Retina (tissue), 1 donor: ENCODE measurements around the gene PIEZO2.
A peak's percentile ranks its signal among the peaks of the same experiment; 100 is the strongest.
"Not testable (repeated sequence)": the region's sequence is repeated elsewhere in the genome, so short reads cannot be mapped to it uniquely, and the experiment has no call there.

Experiments
- DNase-seq: peaks from one replicate; pipeline ENCODE4 v3.0.0-alpha.2; 2016

Gene PIEZO2

DNA sequence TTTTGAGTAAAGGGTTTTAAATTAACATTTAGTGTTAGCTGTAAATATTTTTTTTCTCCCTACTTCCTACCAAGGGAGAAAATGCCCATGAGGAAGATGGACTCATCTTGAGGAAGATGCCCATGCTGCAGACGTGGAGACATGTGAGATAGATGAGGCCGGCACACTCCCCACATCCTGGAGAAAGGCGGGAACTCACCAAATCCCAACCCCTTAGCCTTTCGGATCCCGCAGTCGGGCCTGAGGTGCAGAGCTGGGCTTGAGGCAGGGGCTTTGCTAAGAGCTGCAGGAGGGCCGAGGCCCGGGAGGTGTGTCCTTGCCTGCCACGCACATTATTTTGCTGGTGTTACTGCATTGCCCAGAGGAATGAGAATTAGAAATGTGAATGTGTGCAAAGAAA is 485.6 kb downstream of the PIEZO2 start:
- DNase-seq = no peak

DNA sequence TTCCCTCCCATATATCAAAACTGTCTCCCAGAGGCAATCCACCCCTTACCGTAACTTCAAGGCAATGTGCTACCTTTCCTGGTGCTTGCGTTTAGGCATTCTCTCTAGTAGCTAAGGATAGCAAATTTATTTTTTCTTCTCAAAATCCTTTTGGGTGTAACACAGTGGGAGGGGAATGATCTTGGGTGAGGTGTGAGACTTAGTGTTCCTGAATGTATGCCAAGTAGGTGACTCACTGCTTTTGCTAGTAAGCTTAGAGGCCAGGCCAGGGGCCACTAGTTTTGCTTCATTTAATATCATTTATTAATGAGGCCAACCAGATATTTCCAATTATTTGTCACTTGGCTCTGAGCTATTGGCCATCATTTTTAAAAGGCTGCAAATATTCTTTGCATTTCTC is 488.1 kb downstream of the PIEZO2 start:
- DNase-seq = no peak

DNA sequence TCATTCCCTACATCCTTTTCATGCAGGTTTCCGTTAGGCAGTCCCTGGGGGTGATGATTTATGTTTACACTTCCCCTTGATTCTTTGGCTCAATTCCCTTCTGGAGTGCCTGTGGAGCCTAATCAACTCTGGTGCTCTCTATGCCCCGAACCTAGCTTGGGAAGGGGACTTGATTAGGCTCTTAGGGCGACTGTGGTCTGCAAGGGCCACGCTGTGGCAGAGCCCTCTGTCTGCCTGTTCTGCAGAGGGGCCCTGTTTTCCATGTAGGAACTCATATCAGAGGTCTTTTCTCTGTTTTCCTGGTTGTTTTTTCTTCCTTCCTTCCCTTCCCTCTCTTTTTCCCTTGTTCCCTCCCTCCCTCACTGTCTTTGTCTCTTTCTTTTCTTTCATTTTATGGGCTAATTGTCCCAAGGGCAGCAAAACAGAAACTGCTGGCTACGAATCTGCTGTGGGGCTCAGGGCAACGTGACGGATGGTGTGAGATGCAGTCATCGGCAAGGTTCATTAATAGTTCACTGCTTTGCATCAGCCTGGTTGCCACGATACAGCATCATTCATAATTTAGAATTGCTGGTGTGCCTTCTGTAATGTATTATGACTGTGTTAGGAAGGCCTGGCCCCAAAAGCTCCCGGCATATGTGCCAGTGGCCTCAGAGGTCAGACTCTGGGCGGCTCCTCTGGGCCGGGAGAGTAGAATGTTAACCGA is 489.0 kb downstream of the PIEZO2 start:
- DNase-seq = peak; percentile 64

DNA sequence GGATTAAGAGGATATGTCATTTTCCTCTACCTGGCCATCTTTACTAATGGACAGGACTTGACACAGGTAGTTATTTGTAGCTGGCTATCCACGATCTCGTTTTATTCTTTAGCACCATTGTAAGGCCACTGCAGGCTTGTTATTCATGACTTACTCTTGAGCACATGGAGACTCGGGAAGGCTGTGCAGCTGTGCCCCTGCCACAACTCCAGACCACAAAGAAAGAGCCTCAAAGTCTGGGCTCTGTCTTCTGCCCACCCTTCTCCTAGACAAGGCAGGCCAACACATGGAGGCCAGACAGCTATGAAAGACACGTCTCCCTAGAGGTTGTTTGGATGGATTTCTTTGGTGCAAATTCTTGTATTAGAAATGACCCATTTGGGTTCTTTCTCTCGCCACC is 489.8 kb downstream of the PIEZO2 start:
- DNase-seq = no peak

DNA sequence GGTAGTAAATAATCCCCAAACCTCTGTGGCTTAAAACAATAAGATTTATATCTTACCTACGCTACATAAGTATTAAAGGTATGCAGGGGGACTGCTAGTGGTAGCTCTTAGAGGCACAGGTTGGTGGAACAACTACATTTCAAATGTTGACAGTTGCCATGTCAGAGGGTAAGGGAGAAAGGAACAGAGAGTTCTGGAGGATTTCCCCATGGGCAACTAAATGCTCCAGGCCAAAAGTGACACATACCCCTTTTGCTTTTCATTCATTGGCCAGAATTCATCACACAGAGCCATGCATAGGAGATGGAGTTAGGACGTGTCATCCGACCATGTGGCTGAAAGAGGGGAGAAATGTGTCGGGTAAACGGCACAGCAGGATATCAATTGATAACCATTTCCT is 490.4 kb downstream of the PIEZO2 start:
- no peak for DNase-seq

DNA sequence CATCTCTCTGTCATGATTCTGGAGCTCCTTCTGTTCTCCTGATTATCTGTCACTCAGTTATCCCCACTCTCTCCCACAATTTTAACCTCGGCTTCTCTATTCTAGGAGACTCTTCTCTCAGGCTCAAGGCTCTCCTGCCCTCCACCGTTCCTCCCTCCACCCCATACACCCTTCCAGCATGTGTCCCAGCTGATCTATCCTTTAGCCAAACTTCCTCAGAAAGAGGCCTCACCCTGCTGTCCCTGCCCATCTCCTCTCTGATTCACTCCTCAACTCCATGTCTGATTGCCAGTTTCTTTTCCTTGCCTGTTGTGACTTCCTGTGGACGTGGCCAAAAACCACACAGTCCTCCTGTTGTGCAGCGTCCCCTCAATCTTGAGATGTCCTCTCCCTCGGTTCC is 505.4 kb downstream of the PIEZO2 start:
- not testable (repeated sequence) for DNase-seq

DNA sequence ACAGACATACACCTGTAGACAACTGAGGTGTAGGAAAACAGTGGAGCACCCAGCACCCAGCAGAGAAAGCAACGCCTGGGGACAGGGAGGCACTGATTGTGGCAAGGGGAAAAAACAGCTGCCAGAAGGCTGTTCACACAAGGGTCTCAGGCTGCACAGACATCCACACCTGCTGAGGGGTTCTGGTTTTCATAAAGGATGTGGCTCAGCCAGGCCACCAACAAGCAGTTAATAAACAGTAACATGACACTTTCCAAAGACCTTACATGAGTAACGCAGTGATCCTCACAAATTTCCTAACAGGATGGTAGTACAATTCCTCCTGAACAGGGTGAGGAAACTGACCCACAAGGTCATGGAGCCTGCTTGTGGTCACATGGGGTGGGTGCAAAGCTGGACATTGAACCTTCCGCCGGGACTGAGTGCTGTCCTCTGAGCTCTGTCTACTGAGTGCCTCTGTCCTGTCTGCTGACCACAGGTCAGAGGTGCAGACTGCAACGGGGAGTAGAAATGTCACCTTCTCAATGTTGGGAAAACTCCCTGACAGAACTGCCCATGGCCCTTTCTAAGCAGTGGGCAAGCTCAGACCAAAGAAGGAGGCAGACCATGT is 506.3 kb downstream of the PIEZO2 start:
- not testable (repeated sequence) for DNase-seq

DNA sequence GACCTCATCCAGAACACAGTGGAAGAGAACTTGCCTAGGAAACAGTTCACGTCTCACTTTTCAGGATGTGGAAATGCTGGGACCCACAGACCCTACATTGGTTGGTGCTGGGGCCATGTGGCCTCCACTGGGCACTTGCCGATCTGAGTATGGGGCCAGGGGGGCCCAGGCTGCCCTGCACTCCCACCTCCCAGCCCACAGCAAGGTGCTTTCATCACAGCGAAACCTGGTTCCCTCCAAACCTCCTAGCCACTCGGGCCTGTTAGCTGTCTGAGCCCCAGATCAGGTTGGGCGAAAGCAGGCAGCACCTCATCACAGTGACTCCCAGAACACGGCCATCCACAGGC is 510.9 kb downstream of the PIEZO2 start:
- not testable (repeated sequence) for DNase-seq

DNA sequence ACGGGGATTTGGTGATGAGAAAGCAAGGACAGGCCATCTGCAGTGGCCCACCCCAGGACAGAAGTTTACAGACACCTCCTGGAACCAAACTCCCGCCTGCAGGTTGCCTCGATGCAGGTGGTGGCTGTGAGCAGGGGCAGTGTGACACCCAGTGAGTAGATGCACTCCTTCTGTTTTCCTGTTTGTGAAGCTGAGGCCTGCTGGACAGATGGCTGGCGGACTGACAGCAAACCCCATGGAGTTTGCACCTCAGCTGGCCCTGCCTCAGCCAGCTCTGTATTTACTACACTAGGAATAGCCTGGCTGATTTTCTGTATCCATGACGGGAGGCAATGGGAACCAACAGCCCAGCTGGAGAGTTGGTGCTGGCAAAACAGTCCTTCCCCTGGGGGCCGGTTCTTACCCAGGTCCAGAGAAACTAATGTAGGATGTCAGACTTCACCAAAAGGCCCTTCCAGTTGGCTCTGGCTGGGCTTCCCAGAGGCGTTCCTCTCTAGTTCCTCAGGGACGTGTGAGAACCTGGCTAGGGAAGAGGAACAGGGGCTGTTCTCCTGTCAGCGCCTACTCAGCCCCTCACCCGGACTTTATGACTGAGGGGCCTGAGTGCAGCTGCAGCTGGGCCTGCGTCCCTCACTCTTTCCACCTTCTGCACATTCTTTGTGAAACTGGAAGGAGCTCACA is 511.4 kb downstream of the PIEZO2 start:
- not testable (repeated sequence) for DNase-seq

DNA sequence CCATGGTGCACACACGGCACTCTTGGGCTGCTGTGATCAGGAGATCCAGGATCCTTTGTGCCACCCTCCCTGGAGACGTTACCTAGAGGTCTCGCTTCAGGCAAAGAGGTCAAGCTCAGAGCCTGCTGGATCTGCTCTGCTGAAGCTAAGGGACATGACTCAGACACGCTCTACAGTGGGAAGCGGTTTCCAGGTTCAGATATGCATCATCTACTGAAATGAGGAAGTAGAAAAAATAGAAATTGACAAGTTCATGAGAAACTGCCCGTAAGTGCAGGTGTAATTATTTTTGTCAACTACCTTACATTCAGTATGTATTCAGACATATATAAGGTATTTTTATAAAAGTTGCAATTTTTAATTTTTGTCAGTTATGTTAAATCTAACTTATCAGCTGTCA is 520.3 kb downstream of the PIEZO2 start:
- DNase-seq = not testable (repeated sequence)

DNA sequence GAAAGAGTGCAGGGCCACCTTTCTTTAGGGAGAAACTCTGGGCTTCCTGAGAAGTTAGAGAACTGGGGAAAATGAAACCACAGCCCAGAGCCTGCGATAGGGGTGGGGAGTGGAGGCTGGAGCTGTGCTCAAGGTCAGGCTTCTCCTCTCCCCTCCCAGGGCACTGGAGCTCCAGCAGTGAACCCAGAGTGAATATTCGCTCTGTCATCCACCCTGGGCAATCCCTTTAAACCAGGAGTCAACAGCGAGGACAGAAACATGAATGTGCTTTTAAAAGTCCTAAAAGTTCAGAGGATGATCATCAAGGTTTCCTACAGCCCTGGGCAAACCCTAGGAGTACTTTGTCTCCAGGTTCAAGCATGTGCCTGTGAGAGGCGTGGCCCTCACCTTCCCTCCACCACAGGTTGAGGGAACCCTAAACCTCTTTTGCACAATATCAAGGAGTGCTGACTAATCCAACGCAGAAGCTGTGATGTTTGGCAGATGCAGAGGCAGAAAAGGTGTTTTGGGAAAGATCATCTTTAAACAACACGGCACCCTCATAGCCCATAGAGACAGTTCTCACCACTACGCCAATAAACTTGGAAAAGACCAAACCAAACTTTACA is 522.7 kb downstream of the PIEZO2 start:
- not testable (repeated sequence) for DNase-seq

DNA sequence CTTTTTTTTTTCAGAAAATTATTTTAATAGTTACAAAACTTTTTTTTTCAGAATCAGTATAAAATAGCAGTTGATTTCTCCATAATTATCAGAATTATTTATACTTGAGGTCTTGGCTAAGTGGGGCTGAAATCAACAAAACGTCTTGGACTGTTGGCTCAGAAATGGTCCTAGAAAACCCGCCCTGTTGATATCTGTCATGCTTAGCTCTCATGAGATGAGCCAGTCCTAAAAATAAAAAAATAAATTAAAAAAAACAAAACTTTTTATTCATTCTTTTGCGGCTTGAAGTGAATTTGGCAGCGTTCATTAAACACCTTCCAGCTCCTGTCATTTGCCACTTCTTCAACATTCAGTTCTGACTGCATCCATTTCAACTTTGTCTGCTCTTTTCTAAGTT is 525.8 kb downstream of the PIEZO2 start:
- DNase-seq = not testable (repeated sequence)

DNA sequence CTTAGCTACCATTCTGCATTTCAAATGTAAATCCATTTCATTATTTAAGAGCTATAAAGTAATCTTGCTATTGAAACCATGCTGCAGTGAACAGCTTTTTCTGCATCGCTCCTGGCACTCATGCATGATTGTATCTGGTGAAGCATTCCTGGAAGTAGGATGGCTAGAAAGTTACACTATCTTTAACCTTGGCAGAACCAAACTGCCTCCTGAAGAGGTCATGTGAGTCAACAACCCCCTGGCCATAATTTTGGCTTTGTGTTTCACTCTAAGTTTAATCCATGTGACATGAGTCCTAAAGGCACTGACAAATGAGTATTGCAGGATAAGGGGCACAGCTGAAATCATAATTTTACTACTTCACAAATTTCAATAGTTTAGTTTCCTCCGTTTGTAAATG is 526.4 kb downstream of the PIEZO2 start:
- not testable (repeated sequence) for DNase-seq

DNA sequence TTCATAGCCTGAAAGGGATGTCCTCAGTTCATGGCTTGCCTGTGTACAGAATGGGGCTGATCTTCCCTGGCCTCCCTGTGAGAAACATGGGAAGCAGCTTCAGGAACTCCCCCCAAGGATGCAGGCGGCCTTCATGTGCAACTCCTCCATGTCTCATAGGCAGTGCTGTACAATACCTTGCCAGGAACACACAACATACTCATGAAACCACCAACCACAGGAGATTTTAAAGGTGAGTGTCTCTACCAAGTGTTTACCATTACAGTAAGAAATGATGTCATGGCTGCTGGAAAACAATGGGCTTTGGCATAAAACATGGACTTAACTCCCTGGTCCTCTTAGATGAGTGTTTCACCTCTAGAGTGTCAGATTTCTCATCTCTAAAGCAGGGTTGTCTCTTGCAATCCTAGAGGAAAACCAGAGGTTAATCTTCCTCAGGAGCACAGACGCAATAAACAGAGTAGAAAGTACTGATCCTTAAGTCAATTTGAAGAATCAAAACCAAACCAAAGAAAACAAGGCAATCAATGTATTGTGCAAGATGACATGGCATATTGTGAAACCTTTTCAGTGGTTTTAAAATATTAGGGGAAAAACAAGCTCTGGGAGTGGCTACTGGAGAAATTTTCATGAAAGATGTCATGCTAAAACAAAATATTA is 528.6 kb downstream of the PIEZO2 start:
- not testable (repeated sequence) for DNase-seq
